Testis (tissue), 3 donors: ENCODE measurements around the gene AKT1. TPM values are rescaled to one million over a fixed set of nuclear protein-coding genes. Genes with fewer than 3 reads are reported as not detected.
A peak's percentile ranks its signal among the peaks of the same experiment; 100 is the strongest.

Source experiments
- DNase-seq: peaks from one replicate; pipeline ENCODE4 v3.0.0-alpha.2; 2019
- H3K27ac ChIP-seq, 2 donors: fragments of 200-600 bp; sonication (generic); one replicate each; pipeline ENCODE4 v1.5.1; 2019
- H3K27me3 ChIP-seq: fragments of 200-600 bp; sonication (generic); one replicate; pipeline ENCODE4 v1.5.1; 2019
- H3K36me3 ChIP-seq: fragments of 200-600 bp; sonication (generic); one replicate; pipeline ENCODE4 v1.5.1; 2017; ENCODE audit warnings: low read depth; ENCODE audit errors: missing control alignments
- H3K4me1 ChIP-seq: fragments of 200-600 bp; sonication (generic); one replicate; pipeline ENCODE4 v1.5.1; 2019
- H3K4me3 ChIP-seq, 2 donors: fragments of 200-600 bp; sonication (generic); one replicate each; pipeline ENCODE4 v1.5.1; 2017 to 2019
- H3K9me3 ChIP-seq: fragments of 200-600 bp; sonication (generic); one replicate; pipeline ENCODE4 v1.5.1; 2017
- CTCF ChIP-seq, 3 experiments: fragments of 450-650 bp in 2 of 3; fragments of 200-600 bp in 1 of 3; sonication (generic) in 1 of 3; IDR thresholded peaks; one replicate each; pipeline ENCODE4 v1.5.1; 2016 to 2019; ENCODE audit warnings: antibody characterized with exemption in 3 of 3, mild to moderate bottlenecking in 2 of 3, moderate library complexity in 1 of 3
- POLR2A ChIP-seq: fragments of 450-650 bp; IDR thresholded peaks from one replicate; pipeline ENCODE4 v1.6.1; 2017; ENCODE audit warnings: antibody characterized with exemption, mild to moderate bottlenecking, moderate library complexity
- WGBS, 2 donors: methylation state at CpG; one replicate each; pipeline ENCODE4 v1.1.5; 2018; 5-methylcytosine and 5-hydroxymethylcytosine counted together
- intact Hi-C: fragments of 100-400 bp; cut with DNase I; formaldehyde crosslinking; loops from one replicate; pipeline ENCODE4 v1.15.1; 2023; ENCODE audit warnings: low total_unique reads
- polyA plus RNA-seq: library from polyadenylated mRNA; stranded (reverse); fragments of 350-450 nt; fragmentation: Illumina TruSeq; extraction: RNeasy Lipid Tissue Mini Kit (QIAGEN cat#74804); gene quantifications from one replicate; pipeline ENCODE4 v1.2.3, GENCODE V29; 2014; ENCODE audit warnings: low read depth, low replicate concordance; ENCODE audit not compliant: insufficient read depth
- total RNA-seq, 2 donors: library from RNA; depleted of rRNA; stranded (reverse); fragments of >200 nt; gene quantifications; one replicate each; pipeline ENCODE4 v1.2.3, GENCODE V29; 2016

AKT1 gene
- total and polyA plus RNA-seq, 3 donors from 2014 or later, result 68.2 to 125 (median 106) TPM

- no peak for TF ChIP-seq CTCF (IDR thresholded peaks at IDR 0.05)
- TF ChIP-seq POLR2A, result no peak
- 70 to 71% methylated on average over 16 of the region's 16 CpGs for WGBS, 2 donors
- no peak for DNase-seq
- intact Hi-C loops, result no loop called here
- H3K36me3 ChIP-seq, result no peaks in the 10 kb centered on the region
- H3K27me3 ChIP-seq, result no peaks in the 10 kb centered on the region
- peaks cover 49% of the 10 kb centered on the region for H3K4me1 ChIP-seq
- H3K27ac ChIP-seq, result peak overlapping the region; percentile 91 to 93
- H3K4me3 ChIP-seq, result no peak overlapping the region
- H3K9me3 ChIP-seq, result no peaks in the 10 kb centered on the region
Measured at GRCh38 chr14:104798300-104799243, 3.0 kb upstream of the AKT1 start.

- Histone ChIP-seq H3K4me3 (no peak overlapping the region), H3K9me3 (no peaks in the 10 kb centered on the region), H3K27me3 (no peaks in the 10 kb centered on the region), H3K36me3 (no peaks in the 10 kb centered on the region), H3K4me1 (peaks cover 60% of the 10 kb centered on the region), H3K27ac (peak overlapping the region; percentile 18 to 36)
- TF ChIP-seq POLR2A (no peak), CTCF (IDR thresholded peaks at IDR 0.05) (no peak)
- DNase-seq, result peak; percentile 48
- intact Hi-C loops, result no loop called here
- 34 to 56% methylated on average over 4 to 18 of the region's 18 CpGs for WGBS, 2 donors
Measured at GRCh38 chr14:104797115-104798044, 1.8 kb upstream of the AKT1 start.

GRCh38 chr14:104796687-104797081 lies 1.1 kb upstream of the AKT1 start:
- no peak for DNase-seq
- no peak overlapping the region for H3K4me3 ChIP-seq
- no peak overlapping the region for H3K27ac ChIP-seq
- WGBS, 2 donors, result 51 to 66% methylated on average over 4 to 6 of the region's 6 CpGs
- H3K36me3 ChIP-seq, result no peaks in the 10 kb centered on the region
- no peaks in the 10 kb centered on the region for H3K9me3 ChIP-seq
- intact Hi-C loops, result no loop called here
- TF ChIP-seq CTCF (IDR thresholded peaks at IDR 0.05) (no peak), POLR2A (no peak)
- H3K4me1 ChIP-seq, result peaks cover 63% of the 10 kb centered on the region
- H3K27me3 ChIP-seq, result no peaks in the 10 kb centered on the region

- Histone ChIP-seq H3K4me1 (peaks cover 57% of the 10 kb centered on the region), H3K27ac (peak overlapping the region; percentile 80 to 88), H3K9me3 (no peaks in the 10 kb centered on the region), H3K4me3 (peak overlapping the region; percentile 32 to 49), H3K27me3 (no peaks in the 10 kb centered on the region), H3K36me3 (no peaks in the 10 kb centered on the region)
- intact Hi-C loops, result no loop called here
- TF ChIP-seq POLR2A (no peak), CTCF (IDR thresholded peaks at IDR 0.05) (no peak)
- WGBS, 2 donors, result 19 to 59% methylated on average over 7 to 22 of the region's 55 CpGs
- DNase-seq, result peak; percentile 43
Measured at GRCh38 chr14:104795781-104796686, 486 bp upstream of the AKT1 start.
